ENCODE results near the gene CCDC142. TPM values are rescaled to one million over a fixed set of nuclear protein-coding genes. Genes with fewer than 3 reads are reported as not detected.

The CCDC142 gene
- total and polyA plus RNA-seq, 9 of the 15 experiments (the other 6 are each of a cell fraction or from before 2014, with no cell fraction given), result 0.55 to 11.7 (median 7.2) TPM

GRCh38 chr2:74525717-74526648, 43.2 kb upstream of the CCDC142 start, which contains the start of gene DQX1 (continued):
- TF ChIP-seq ZNF239 (CRISPR knock-in tag; IDR thresholded peaks at IDR 0.05) (no peak), EGR1 (conservative IDR thresholded peaks at IDR 0.05) (0 out of 2 replicates have a peak, but pooled peaks have one; percentile 9), DMBX1 (CRISPR knock-in tag; IDR thresholded peaks at IDR 0.05; ENCODE audit: borderline replicate concordance) (no peak), NRF1 (conservative IDR thresholded peaks at IDR 0.05 in 1 of 2, IDR thresholded peaks at IDR 0.05 in 1 of 2) (peak; percentile 79 to 83), POLR2A (conservative IDR thresholded peaks at IDR 0.05) (peak; percentile 55), POLR3A (IDR thresholded peaks at IDR 0.05; ENCODE audit: borderline replicate concordance, extremely low read depth, insufficient read depth, insufficient read length) (no peak), ZNF124 (CRISPR knock-in tag; IDR thresholded peaks at IDR 0.05) (no peak), CREM (IDR thresholded peaks at IDR 0.05; ENCODE audit: low read depth) (peak; percentile 73), RAD21 (CRISPR knock-in tag; conservative IDR thresholded peaks at IDR 0.05 in 1 of 2, IDR thresholded peaks at IDR 0.05 in 1 of 2) (no peak), SPI1 (IDR thresholded peaks at IDR 0.05; ENCODE audit: borderline replicate concordance, low read depth, low read length) (peak; percentile 54; the same call in 1 of the 2 replicates), THRA (IDR thresholded peaks at IDR 0.05) (no peak), ATF7 (IDR thresholded peaks at IDR 0.05) (peak; percentile 69), YBX1 (IDR thresholded peaks at IDR 0.05) (no peak), AFF1 (IDR thresholded peaks at IDR 0.05; ENCODE audit: low read depth in 1 of 2, partially characterized antibody in 2 of 2) (peak in 1 of 2 experiments; percentile 88), BMI1 (IDR thresholded peaks at IDR 0.05; ENCODE audit: low read length) (no peak), NR2C2 (CRISPR knock-in tag; IDR thresholded peaks at IDR 0.05) (peak; percentile 60; the same call in 1 of the 2 replicates), NR2C2 (tag; IDR thresholded peaks at IDR 0.05) (peak; percentile 86), CREB3L1 (IDR thresholded peaks at IDR 0.05; ENCODE audit: borderline replicate concordance, low read depth) (peak; percentile 40; the same call in 1 of the 2 replicates), ZNF280B (CRISPR knock-in tag; IDR thresholded peaks at IDR 0.05) (no peak)

All from K562 (cell line).